Glutamatergic neuron (in vitro differentiated cells): ENCODE results near the gene EMC8. TPM values are rescaled to one million over a fixed set of nuclear protein-coding genes. Genes with fewer than 3 reads are reported as not detected.

ENCODE experiments used
- DNase-seq: peaks from one replicate; pipeline ENCODE4 v3.0.0; 2022
- H3K27ac Mint-ChIP-seq: one replicate; pipeline ENCODE4 v1.8.0; 2020; ENCODE audit warnings: mild to moderate bottlenecking, mixed read lengths, inconsistent platforms; ENCODE audit not compliant: unreplicated experiment
- H3K27me3 Mint-ChIP-seq: one replicate; pipeline ENCODE4 v1.8.0; 2020; ENCODE audit warnings: mild to moderate bottlenecking, moderate library complexity, mixed read lengths, inconsistent platforms; ENCODE audit not compliant: unreplicated experiment
- H3K36me3 Mint-ChIP-seq: one replicate; pipeline ENCODE4 v1.8.0; 2020; ENCODE audit warnings: mild to moderate bottlenecking, mixed read lengths, inconsistent platforms; ENCODE audit not compliant: unreplicated experiment
- H3K4me1 Mint-ChIP-seq: one replicate; pipeline ENCODE4 v1.8.0; 2020; ENCODE audit warnings: mild to moderate bottlenecking, low read depth, mixed read lengths, inconsistent platforms; ENCODE audit not compliant: unreplicated experiment
- H3K4me3 Mint-ChIP-seq: one replicate; pipeline ENCODE4 v1.8.0; 2020; ENCODE audit warnings: mild to moderate bottlenecking, mixed read lengths, inconsistent platforms; ENCODE audit not compliant: unreplicated experiment
- H3K9me3 Mint-ChIP-seq: one replicate; pipeline ENCODE4 v1.8.0; 2020; ENCODE audit warnings: mild to moderate bottlenecking, moderate library complexity, mixed read lengths, inconsistent platforms; ENCODE audit not compliant: unreplicated experiment
- CTCF ChIP-seq: fragments of 200-600 bp; sonication (generic); IDR thresholded peaks from one replicate; pipeline ENCODE4 v1.5.0; 2021; ENCODE audit not compliant: partially characterized antibody, unreplicated experiment
- total RNA-seq: library from RNA; stranded (reverse); fragmentation: NEBNext Ultra II Directional; extraction: Animal tissue kit (Norgen Biotek cat#: 25700); gene quantifications from one replicate; pipeline ENCODE4 v1.2.1, GENCODE V29; 2021; ENCODE audit not compliant: unreplicated experiment

The EMC8 gene
- total RNA-seq, 1 donor from 2014 or later: 34.2 TPM

GRCh38 chr16:85734311-85735017 is 64.9 kb downstream of the EMC8 start:
- Mint-ChIP-seq H3K27ac (no peak overlapping the region), H3K4me1 (peaks cover 5% of the 10 kb centered on the region), H3K9me3 (peaks cover 5% of the 10 kb centered on the region), H3K4me3 (no peak overlapping the region), H3K36me3 (peaks cover 2% of the 10 kb centered on the region), H3K27me3 (peaks cover 3% of the 10 kb centered on the region)
- no peak for DNase-seq
- TF ChIP-seq CTCF: no peak

- Mint-ChIP-seq H3K27ac (no peak overlapping the region), H3K27me3 (peaks cover 3% of the 10 kb centered on the region), H3K9me3 (peaks cover 5% of the 10 kb centered on the region), H3K36me3 (peaks cover 4% of the 10 kb centered on the region), H3K4me3 (no peak overlapping the region), H3K4me1 (peaks cover 6% of the 10 kb centered on the region)
- peak; percentile 69 for DNase-seq
- TF ChIP-seq CTCF: no peak
Observed at GRCh38 chr16:85733839-85734170, 65.5 kb downstream of the EMC8 start.

- Mint-ChIP-seq H3K9me3 (peaks cover 5% of the 10 kb centered on the region), H3K27me3 (peaks cover 3% of the 10 kb centered on the region), H3K4me1 (peaks cover 5% of the 10 kb centered on the region), H3K27ac (no peak overlapping the region), H3K36me3 (peaks cover 4% of the 10 kb centered on the region), H3K4me3 (no peak overlapping the region)
- no peak for TF ChIP-seq CTCF
- no peak for DNase-seq
Observed at GRCh38 chr16:85733155-85733838, 66.0 kb downstream of the EMC8 start.

GRCh38 chr16:85731179-85731578 is 68.2 kb downstream of the EMC8 start:
- Mint-ChIP-seq H3K36me3 (peaks cover 4% of the 10 kb centered on the region), H3K27ac (no peak overlapping the region), H3K27me3 (peaks cover 7% of the 10 kb centered on the region), H3K4me3 (no peak overlapping the region), H3K9me3 (peaks cover 5% of the 10 kb centered on the region), H3K4me1 (peaks cover 9% of the 10 kb centered on the region)
- DNase-seq: no peak
- no peak for TF ChIP-seq CTCF

GRCh38 chr16:85730186-85730465 is 69.2 kb downstream of the EMC8 start:
- H3K27me3 Mint-ChIP-seq: peaks cover 6% of the 10 kb centered on the region
- peaks cover 5% of the 10 kb centered on the region for H3K9me3 Mint-ChIP-seq
- H3K36me3 Mint-ChIP-seq: peaks cover 4% of the 10 kb centered on the region
- H3K4me3 Mint-ChIP-seq: no peak overlapping the region
- DNase-seq: no peak
- TF ChIP-seq CTCF: no peak
- peaks cover 7% of the 10 kb centered on the region for H3K4me1 Mint-ChIP-seq
- H3K27ac Mint-ChIP-seq: no peak overlapping the region
